Naive thymus-derived CD4-positive, alpha-beta T cell (primary cell): Measurements from ENCODE around the gene ARFRP1. TPM values are rescaled to one million over a fixed set of nuclear protein-coding genes. Genes with fewer than 3 reads are reported as not detected.

Experiments used
- ATAC-seq: fragments of 150-1000 bp; cut with Tn5 transposase; 2 replicates; pipeline ENCODE4 v1.10.0; 2021; ENCODE audit warnings: mild to moderate bottlenecking, moderate library complexity
- CTCF ChIA-PET: fragments of 350-600 bp; sonication (Branson Sonifier 250); formaldehyde crosslinking; loops from one replicate; lab custom pipeline; 2021; ENCODE audit warnings: antibody characterized with exemption; lab: Charles Lee
- POLR2A ChIA-PET: fragments of 350-600 bp; sonication (Branson Sonifier 250); formaldehyde crosslinking; loops from one replicate; lab custom pipeline; 2021; ENCODE audit warnings: antibody characterized with exemption, inconsistent platforms; lab: Charles Lee
- DNase-seq, 9 donors: peaks; one replicate each; pipeline versions ENCODE4 v3.0.0 to v3.0.0-alpha.2; 2020 to 2022; ENCODE audit warnings: mixed read lengths in 1 of 9
- H3K27ac ChIP-seq: one replicate; pipeline ENCODE4 v1.7.0; 2013; ENCODE audit warnings: mild to moderate bottlenecking, low read depth, low read length, moderate library complexity
- H3K27me3 ChIP-seq, 2 donors: one replicate each; pipeline ENCODE4 v1.7.0; 2013; ENCODE audit warnings: low read length in 2 of 2, mild to moderate bottlenecking in 2 of 2, moderate library complexity in 2 of 2; ENCODE audit not compliant: control insufficient read depth in 2 of 2, insufficient read depth in 2 of 2
- H3K36me3 ChIP-seq, 3 experiments: 1 replicate in 2 of 3; 2 replicates in 1 of 3; pipeline ENCODE4 v1.7.0; 2013; ENCODE audit warnings: low read length in 3 of 3, mild to moderate bottlenecking in 3 of 3, moderate library complexity in 1 of 3; ENCODE audit not compliant: insufficient read depth in 3 of 3, control insufficient read depth in 2 of 3
- H3K4me1 ChIP-seq, 2 donors: one replicate each; pipeline ENCODE4 v1.7.0; 2013; ENCODE audit warnings: low read length in 2 of 2, mild to moderate bottlenecking in 2 of 2, moderate library complexity in 1 of 2; ENCODE audit not compliant: control insufficient read depth in 2 of 2, insufficient read depth in 2 of 2
- H3K4me3 ChIP-seq: 2 replicates; pipeline ENCODE4 v1.7.0; 2013; ENCODE audit warnings: mild to moderate bottlenecking, low read length
- H3K9me3 ChIP-seq, 3 experiments: 1 replicate in 2 of 3; 2 replicates in 1 of 3; pipeline ENCODE4 v1.7.0; 2013; ENCODE audit warnings: low read length in 3 of 3; ENCODE audit not compliant: control insufficient read depth in 2 of 3
- H3K27ac Mint-ChIP-seq, 9 donors: one replicate each; pipeline ENCODE4 v1.8.0; 2020 to 2022; ENCODE audit warnings: mixed read lengths in 9 of 9, mild to moderate bottlenecking in 8 of 9, moderate library complexity in 5 of 9, inconsistent platforms in 2 of 9
- H3K27me3 Mint-ChIP-seq, 5 donors: one replicate each; pipeline ENCODE4 v1.8.0; 2021 to 2022; ENCODE audit warnings: mixed read lengths in 5 of 5, mild to moderate bottlenecking in 1 of 5
- H3K36me3 Mint-ChIP-seq, 5 donors: one replicate each; pipeline ENCODE4 v1.8.0; 2020 to 2022; ENCODE audit warnings: mixed read lengths in 5 of 5, mild to moderate bottlenecking in 3 of 5, inconsistent platforms in 1 of 5
- H3K4me1 Mint-ChIP-seq, 7 donors: one replicate each; pipeline ENCODE4 v1.8.0; 2020 to 2022; ENCODE audit warnings: mixed read lengths in 7 of 7, mild to moderate bottlenecking in 3 of 7, inconsistent platforms in 1 of 7
- H3K4me3 Mint-ChIP-seq, 10 donors: one replicate each; pipeline ENCODE4 v1.8.0; 2020 to 2022; ENCODE audit warnings: mild to moderate bottlenecking in 10 of 10, mixed read lengths in 10 of 10, moderate library complexity in 6 of 10, inconsistent platforms in 2 of 10
- H3K9me3 Mint-ChIP-seq, 11 donors: one replicate each; pipeline ENCODE4 v1.8.0; 2020 to 2022; ENCODE audit warnings: mixed read lengths in 11 of 11, mild to moderate bottlenecking in 4 of 11, inconsistent platforms in 1 of 11, moderate library complexity in 1 of 11
- intact Hi-C, 2 donors: fragments of 100-400 bp; cut with micrococcal nuclease; formaldehyde crosslinking; loops; one replicate each; pipeline ENCODE4 v1.15.1; 2023
- polyA plus RNA-seq, 2 donors: library from polyadenylated mRNA; unstranded; fragments of 300-500 nt; fragmentation: Illumina TruSeq; gene quantifications; one replicate each; pipeline ENCODE4 v1.2.3, GENCODE V29; 2021
- total RNA-seq, 6 experiments: library from RNA in 5 of 6; stranded (reverse) in 5 of 6; gene quantifications; 1 replicate in 5 of 6; 2 replicates in 1 of 6; pipeline ENCODE4 v1.2.3 and lab custom pipeline; 2021 to 2026

Gene ARFRP1
- total and polyA plus RNA-seq, 7 experiments from 2014 or later = 55.4 to 108 (median 89.1) TPM

DNA sequence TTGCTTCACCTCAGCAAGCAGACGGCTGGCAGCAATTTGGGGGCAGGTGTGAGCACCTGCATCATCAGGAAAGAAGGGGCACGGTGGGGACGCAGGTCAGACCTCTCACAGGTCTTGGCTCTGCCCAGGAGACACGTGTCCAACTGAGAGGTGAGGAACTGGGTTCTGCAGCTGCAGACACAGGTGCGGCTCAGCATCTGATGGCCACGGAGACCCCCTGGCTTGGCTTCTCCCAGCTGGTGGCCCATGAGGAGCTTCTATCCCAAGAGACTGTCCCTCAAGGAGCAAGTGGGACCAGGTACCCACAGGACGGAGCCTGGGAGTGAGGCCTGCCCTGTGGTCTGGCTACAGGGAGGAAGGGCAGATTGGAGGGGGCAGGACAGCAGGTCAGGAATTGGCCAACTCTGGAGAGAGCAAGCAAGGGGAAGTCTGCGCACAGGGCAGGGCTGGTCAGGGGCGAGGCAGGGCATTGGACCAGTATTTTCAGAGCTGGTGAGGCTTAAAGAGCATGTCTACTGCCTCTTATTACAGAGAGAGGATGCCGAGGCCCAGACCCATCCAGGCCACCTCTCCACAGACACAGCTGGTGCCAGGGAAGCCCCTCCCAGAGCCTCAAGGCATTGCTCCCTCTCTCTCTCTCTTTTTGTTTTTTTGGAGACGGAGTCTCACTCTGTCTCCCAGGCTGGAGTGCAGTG lies 58.7 kb downstream of the ARFRP1 start:
- H3K4me1 Mint-ChIP-seq = peaks cover 8 to 32% (median 22%) of the 10 kb centered on the region in 7 donors
- peaks cover 0 to 14% (median 0%) of the 10 kb centered on the region in 3 experiments for H3K36me3 ChIP-seq
- peaks cover 0 to 4% (median 0%) of the 10 kb centered on the region in 11 donors for H3K9me3 Mint-ChIP-seq
- DNase-seq (no peak), ATAC-seq (no peak)
- peak overlapping the region in 4 of 9 donors; percentile 8 to 82 (median 36) for H3K27ac Mint-ChIP-seq
- POLR2A ChIA-PET = interaction anchor here (1.2 kb wide), 1 partner anchor 9 kb away, joined by 4 read pairs; the partner anchor contains the start of gene RTEL1
- peaks cover 0 to 18% (median 0%) of the 10 kb centered on the region in 5 donors for H3K27me3 Mint-ChIP-seq
- peaks cover 0 to 4% (median 0%) of the 10 kb centered on the region in 5 donors for H3K36me3 Mint-ChIP-seq
- H3K4me3 ChIP-seq = no peak overlapping the region
- no peaks in the 10 kb centered on the region for H3K9me3 ChIP-seq
- H3K27ac ChIP-seq = no peak overlapping the region
- peaks cover 5 to 9% of the 10 kb centered on the region in 2 donors for H3K4me1 ChIP-seq
- CTCF ChIA-PET = no interaction called here
- intact Hi-C loops = no loop called here
- peak overlapping the region in 1 of 10 donors; percentile 65 for H3K4me3 Mint-ChIP-seq
- no peaks in the 10 kb centered on the region for H3K27me3 ChIP-seq

Other genes with a start within 250 kb of the ARFRP1 start
- under 1 TPM in 3 of 5 experiments, not detected in 2; 0.27 to 0.72 (median 0.30) TPM for gene KCNQ2, start 235.3 kb downstream of the ARFRP1 start, total RNA-seq
- gene KCNQ2, start 235.3 kb downstream of the ARFRP1 start, polyA plus RNA-seq = not detected
- gene EEF1A2, start 208.9 kb downstream of the ARFRP1 start, total RNA-seq = 1 to 10 TPM in 2 of 5 experiments, under 1 TPM in 2, not detected in 1; 0.11 to 1.5 (median 0.92) TPM
- under 1 TPM in 1 of 2 donors, not detected in 1; 0.08 TPM for gene EEF1A2, start 208.9 kb downstream of the ARFRP1 start, polyA plus RNA-seq
- gene PPDPF, start 187.2 kb downstream of the ARFRP1 start, total RNA-seq = 100 to 1,000 TPM; 138 to 225 (median 184) TPM
- gene PPDPF, start 187.2 kb downstream of the ARFRP1 start, polyA plus RNA-seq = 10 to 100 TPM; 67.7 to 83.1 TPM
- under 1 TPM in 4 of 5 experiments, not detected in 1; 0.19 to 0.96 (median 0.62) TPM for gene PTK6, start 170.6 kb downstream of the ARFRP1 start, total RNA-seq
- gene PTK6, start 170.6 kb downstream of the ARFRP1 start, polyA plus RNA-seq = under 1 TPM; 0.07 to 0.38 TPM
- under 1 TPM in 1 of 5 experiments, not detected in 4; 0.24 TPM for gene SRMS, start 160.2 kb downstream of the ARFRP1 start, total RNA-seq
- not detected for gene SRMS, start 160.2 kb downstream of the ARFRP1 start, polyA plus RNA-seq
- gene FNDC11, start 153.8 kb downstream of the ARFRP1 start, total RNA-seq = 1 to 10 TPM in 1 of 5 experiments, under 1 TPM in 4; 0.30 to 1.2 (median 0.32) TPM
- gene FNDC11, start 153.8 kb downstream of the ARFRP1 start, polyA plus RNA-seq = under 1 TPM; 0.22 to 0.90 TPM
- 100 to 1,000 TPM in 1 of 5 experiments, 10 to 100 TPM in 4; 24.4 to 102 (median 42.1) TPM for gene HELZ2, start 133.7 kb downstream of the ARFRP1 start, total RNA-seq
- gene HELZ2, start 133.7 kb downstream of the ARFRP1 start, polyA plus RNA-seq = 1 to 10 TPM; 3.8 to 5.8 TPM
- gene GMEB2, start 80.9 kb downstream of the ARFRP1 start, total RNA-seq = 10 to 100 TPM; 17.4 to 30.2 (median 24.6) TPM
- gene GMEB2, start 80.9 kb downstream of the ARFRP1 start, polyA plus RNA-seq = 10 to 100 TPM; 11.0 to 21.9 TPM
- gene STMN3, start 54.6 kb downstream of the ARFRP1 start, total RNA-seq = 100 to 1,000 TPM in 2 of 5 experiments, 10 to 100 TPM in 3; 34.2 to 122 (median 70.3) TPM
- 10 to 100 TPM; 33.5 to 37.0 TPM for gene STMN3, start 54.6 kb downstream of the ARFRP1 start, polyA plus RNA-seq
- 10 to 100 TPM; 28.4 to 47.2 (median 32.4) TPM for gene RTEL1, start 49.7 kb downstream of the ARFRP1 start, total RNA-seq
- gene RTEL1, start 49.7 kb downstream of the ARFRP1 start, polyA plus RNA-seq = 1 to 10 TPM; 1.9 to 8.6 TPM
- gene TNFRSF6B, start 11.3 kb downstream of the ARFRP1 start, total RNA-seq = under 1 TPM in 1 of 5 experiments, not detected in 4; 0.74 TPM
- under 1 TPM in 1 of 2 donors, not detected in 1; 0.22 TPM for gene TNFRSF6B, start 11.3 kb downstream of the ARFRP1 start, polyA plus RNA-seq
- 10 to 100 TPM; 42.9 to 49.9 (median 45.4) TPM for gene ZGPAT, start 63 bp upstream of the ARFRP1 start, total RNA-seq
- 10 to 100 TPM; 47.5 to 82.1 TPM for gene ZGPAT, start 63 bp upstream of the ARFRP1 start, polyA plus RNA-seq
- 100 to 1,000 TPM in 3 of 5 experiments, 10 to 100 TPM in 2; 96.8 to 118 (median 103) TPM for gene LIME1, start 28.7 kb upstream of the ARFRP1 start, total RNA-seq
- gene LIME1, start 28.7 kb upstream of the ARFRP1 start, polyA plus RNA-seq = 100 to 1,000 TPM; 205 to 366 TPM
- gene SLC2A4RG, start 31.8 kb upstream of the ARFRP1 start, total RNA-seq = 100 to 1,000 TPM in 3 of 5 experiments, 10 to 100 TPM in 2; 88.7 to 136 (median 111) TPM
- gene SLC2A4RG, start 31.8 kb upstream of the ARFRP1 start, polyA plus RNA-seq = 1 to 10 TPM; 3.0 to 4.6 TPM
- gene ZBTB46, start 123.3 kb upstream of the ARFRP1 start, total RNA-seq = 1 to 10 TPM in 1 of 5 experiments, under 1 TPM in 3, not detected in 1; 0.05 to 1.7 (median 0.21) TPM
- under 1 TPM; 0.03 to 0.04 TPM for gene ZBTB46, start 123.3 kb upstream of the ARFRP1 start, polyA plus RNA-seq
- gene ABHD16B, start 153.5 kb upstream of the ARFRP1 start, total RNA-seq = under 1 TPM in 1 of 5 experiments, not detected in 4; 0.24 TPM
- gene ABHD16B, start 153.5 kb upstream of the ARFRP1 start, polyA plus RNA-seq = 1 to 10 TPM in 1 of 2 donors, under 1 TPM in 1; 0.65 to 1.1 TPM
- gene TPD52L2, start 157.3 kb upstream of the ARFRP1 start, total RNA-seq = 10 to 100 TPM; 33.7 to 56.8 (median 43.2) TPM
- gene TPD52L2, start 157.3 kb upstream of the ARFRP1 start, polyA plus RNA-seq = 10 to 100 TPM; 67.4 to 84.0 TPM
- gene DNAJC5, start 187.2 kb upstream of the ARFRP1 start, total RNA-seq = 10 to 100 TPM; 35.5 to 56.8 (median 50.3) TPM
- gene DNAJC5, start 187.2 kb upstream of the ARFRP1 start, polyA plus RNA-seq = 1 to 10 TPM; 7.5 to 7.6 TPM
- 10 to 100 TPM; 42.0 to 49.0 (median 46.6) TPM for gene UCKL1, start 248.4 kb upstream of the ARFRP1 start, total RNA-seq
- gene UCKL1, start 248.4 kb upstream of the ARFRP1 start, polyA plus RNA-seq = 10 to 100 TPM; 20.5 to 33.0 TPM